Astrocyte (in vitro differentiated cells and primary cell): ENCODE results near the gene MAGT1. TPM values are rescaled to one million over a fixed set of nuclear protein-coding genes. Genes with fewer than 3 reads are reported as not detected.
A peak's percentile ranks its signal among the peaks of the same experiment; 100 is the strongest.
"Not testable (repeated sequence)": the region's sequence is repeated elsewhere in the genome, so short reads cannot be mapped to it uniquely, and the experiment has no call there.

Experiments
- DNase-seq: peaks from one replicate; pipeline ENCODE4 v3.0.0-alpha.2; 2010; ENCODE audit warnings: low read depth
- FAIRE-seq: peaks from 2 replicates; lab custom pipeline; 2011; peaks lifted over from hg19 to GRCh38; lab: Jason Lieb, UNC
- H2AFZ ChIP-seq: 2 replicates; pipeline ENCODE4 v1.6.0; 2012; ENCODE audit warnings: low read depth, low read length, inconsistent platforms
- H3K27ac ChIP-seq: 2 replicates; pipeline ENCODE4 v1.5.1; 2011; ENCODE audit warnings: low read depth, low read length, inconsistent platforms
- H3K27me3 ChIP-seq: 2 replicates; pipeline ENCODE4 v1.6.0; 2011; ENCODE audit warnings: low read length, inconsistent platforms; ENCODE audit not compliant: insufficient read depth
- H3K36me3 ChIP-seq: 2 replicates; pipeline ENCODE4 v1.5.1; 2011; ENCODE audit warnings: low read length, inconsistent platforms; ENCODE audit not compliant: insufficient read depth
- H3K4me1 ChIP-seq: 2 replicates; pipeline ENCODE4 v1.5.1; 2011; ENCODE audit warnings: low read length, inconsistent platforms; ENCODE audit not compliant: insufficient read depth
- H3K4me2 ChIP-seq: 2 replicates; pipeline ENCODE4 v1.6.0; 2012; ENCODE audit warnings: low read length, inconsistent platforms
- H3K4me3 ChIP-seq: 2 replicates; pipeline ENCODE4 v1.5.1; 2011; ENCODE audit warnings: low read depth, mild to moderate bottlenecking, low read length, inconsistent platforms; ENCODE audit not compliant: insufficient read depth
- H3K79me2 ChIP-seq: 2 replicates; pipeline ENCODE4 v1.6.0; 2012; ENCODE audit warnings: mild to moderate bottlenecking, low read length, inconsistent platforms; ENCODE audit not compliant: insufficient read depth
- H3K9ac ChIP-seq: 2 replicates; pipeline ENCODE4 v1.6.0; 2012; ENCODE audit warnings: mild to moderate bottlenecking, low read length, inconsistent platforms
- H3K9me3 ChIP-seq: 2 replicates; pipeline ENCODE4 v1.5.1; 2012; ENCODE audit warnings: low read depth, mild to moderate bottlenecking, low read length, inconsistent platforms; ENCODE audit not compliant: insufficient read depth
- H4K20me1 ChIP-seq: 2 replicates; pipeline ENCODE4 v1.6.0; 2012; ENCODE audit warnings: low read length, inconsistent platforms; ENCODE audit not compliant: insufficient read depth
- H3K27ac Mint-ChIP-seq: one replicate; pipeline ENCODE4 v1.8.0; 2021; ENCODE audit warnings: mild to moderate bottlenecking, mixed read lengths; ENCODE audit not compliant: unreplicated experiment
- H3K27me3 Mint-ChIP-seq: one replicate; pipeline ENCODE4 v1.8.0; 2021; ENCODE audit warnings: low read depth, mixed read lengths; ENCODE audit not compliant: unreplicated experiment
- H3K36me3 Mint-ChIP-seq: one replicate; pipeline ENCODE4 v1.8.0; 2021; ENCODE audit warnings: low read depth, mixed read lengths; ENCODE audit not compliant: unreplicated experiment
- H3K4me1 Mint-ChIP-seq: one replicate; pipeline ENCODE4 v1.8.0; 2021; ENCODE audit warnings: low read depth, mixed read lengths; ENCODE audit not compliant: unreplicated experiment
- H3K4me3 Mint-ChIP-seq: one replicate; pipeline ENCODE4 v1.8.0; 2021; ENCODE audit warnings: mild to moderate bottlenecking, moderate library complexity, mixed read lengths; ENCODE audit not compliant: unreplicated experiment
- H3K9me3 Mint-ChIP-seq: one replicate; pipeline ENCODE4 v1.8.0; 2021; ENCODE audit warnings: mild to moderate bottlenecking, mixed read lengths; ENCODE audit not compliant: unreplicated experiment
- CTCF ChIP-seq: IDR thresholded peaks from 2 replicates; pipeline ENCODE4 v1.5.1; 2011; ENCODE audit warnings: low read depth, mild to moderate bottlenecking, inconsistent platforms, low read length, moderate library complexity; ENCODE audit not compliant: insufficient read depth
- EZH2 ChIP-seq: IDR thresholded peaks from 2 replicates; pipeline ENCODE4 v1.6.1; 2012; ENCODE audit warnings: mild to moderate bottlenecking, low read length, inconsistent platforms; ENCODE audit not compliant: insufficient read depth
- total RNA-seq: library from RNA; stranded (reverse); gene quantifications from 2 replicates; pipeline ENCODE4 v1.2.1, GENCODE V29; 2021

MAGT1 gene
- total RNA-seq, 1 donor from 2014 or later, result 84.3 TPM

- Histone ChIP-seq H3K27me3 (no peaks in the 10 kb centered on the region), H3K4me1 (no peaks in the 10 kb centered on the region), H3K4me3 (no peak overlapping the region), H3K4me2 (no peak overlapping the region), H3K27ac (no peak overlapping the region), H3K9ac (no peak overlapping the region), H3K79me2 (peaks cover 14% of the 10 kb centered on the region), H4K20me1 (no peaks in the 10 kb centered on the region), H3K36me3 (no peaks in the 10 kb centered on the region), H2AFZ (no peak overlapping the region), H3K9me3 (no peaks in the 10 kb centered on the region)
- Mint-ChIP-seq H3K27ac (no peak overlapping the region), H3K36me3 (peaks cover 4% of the 10 kb centered on the region), H3K4me3 (no peak overlapping the region), H3K27me3 (no peaks in the 10 kb centered on the region), H3K9me3 (no peaks in the 10 kb centered on the region), H3K4me1 (no peaks in the 10 kb centered on the region)
- TF ChIP-seq CTCF (no peak), EZH2 (no peak)
- no peak for DNase-seq
- FAIRE-seq, result peak; percentile 39
Observed at GRCh38 chrX:77875372-77875771, 19.9 kb downstream of the MAGT1 start.

GRCh38 chrX:77831544-77831943 lies 63.7 kb downstream of the MAGT1 start:
- H4K20me1 ChIP-seq, H3K4me1 Mint-ChIP-seq, H3K27ac Mint-ChIP-seq, H3K9ac ChIP-seq, H3K9me3 Mint-ChIP-seq, H3K36me3 ChIP-seq, H3K4me3 Mint-ChIP-seq, H2AFZ ChIP-seq, H3K36me3 Mint-ChIP-seq, H3K27me3 Mint-ChIP-seq, H3K27me3 ChIP-seq, H3K4me1 ChIP-seq, H3K9me3 ChIP-seq, H3K4me3 ChIP-seq, H3K4me2 ChIP-seq, DNase-seq, H3K27ac ChIP-seq, H3K79me2 ChIP-seq: not testable (repeated sequence)
- FAIRE-seq, result peak; percentile 26

GRCh38 chrX:77821989-77822388 lies 73.2 kb downstream of the MAGT1 start:
- not testable (repeated sequence) for H3K79me2 ChIP-seq, H3K27me3 Mint-ChIP-seq, H3K27me3 ChIP-seq, H3K27ac Mint-ChIP-seq, H4K20me1 ChIP-seq, FAIRE-seq, H3K4me3 Mint-ChIP-seq, H3K4me1 Mint-ChIP-seq, H3K9ac ChIP-seq, H3K27ac ChIP-seq, H3K4me2 ChIP-seq, H3K4me3 ChIP-seq, DNase-seq, H3K9me3 Mint-ChIP-seq, H3K4me1 ChIP-seq, H2AFZ ChIP-seq, H3K9me3 ChIP-seq, H3K36me3 ChIP-seq
- peaks cover 10% of the 10 kb centered on the region for H3K36me3 Mint-ChIP-seq
